ENCODE results near the gene PXT1.
"Not testable (repeated sequence)": the region's sequence is repeated elsewhere in the genome, so short reads cannot be mapped to it uniquely, and the experiment has no call there.

Gene PXT1

DNA sequence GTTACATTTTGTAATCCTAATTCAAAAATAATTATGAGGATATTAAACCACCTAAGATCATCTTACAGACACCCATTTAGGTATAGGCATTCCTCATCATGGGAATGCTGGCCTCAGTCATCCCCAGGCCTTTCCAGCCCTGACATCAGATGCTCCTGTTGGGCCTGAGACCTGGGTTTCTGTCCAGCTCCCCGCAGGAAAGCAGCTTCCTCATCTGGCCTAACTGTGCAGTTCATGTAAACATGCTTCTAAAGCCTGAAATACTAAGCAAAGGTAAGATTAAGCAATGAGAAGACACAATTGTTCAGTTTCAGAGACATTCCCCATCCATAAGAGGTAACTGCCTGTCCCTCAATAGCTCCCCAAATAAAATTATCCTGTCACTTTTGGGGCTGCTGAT, 74.2 kb downstream of the PXT1 start:
- DNase-seq, result no peak

DNA sequence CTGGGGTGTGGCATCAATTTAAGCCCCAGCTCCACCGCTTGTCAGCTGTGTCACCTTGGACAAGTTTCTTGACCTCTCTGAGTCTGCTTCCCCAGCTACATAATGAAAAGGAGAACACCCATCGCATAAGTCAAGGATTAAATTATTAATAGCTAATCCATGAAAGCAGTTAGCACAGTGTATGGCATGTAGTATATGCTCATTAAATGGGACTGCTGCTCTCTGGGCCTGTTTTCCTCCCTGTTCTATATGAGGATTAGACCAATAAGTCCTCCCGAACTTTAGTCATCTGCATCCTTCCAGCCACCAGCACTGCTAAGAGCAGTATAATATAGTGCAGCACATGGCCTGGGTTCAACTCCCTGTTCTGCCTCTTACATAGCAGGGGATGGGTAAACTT, 74.9 kb downstream of the PXT1 start:
- no peak for DNase-seq

DNA sequence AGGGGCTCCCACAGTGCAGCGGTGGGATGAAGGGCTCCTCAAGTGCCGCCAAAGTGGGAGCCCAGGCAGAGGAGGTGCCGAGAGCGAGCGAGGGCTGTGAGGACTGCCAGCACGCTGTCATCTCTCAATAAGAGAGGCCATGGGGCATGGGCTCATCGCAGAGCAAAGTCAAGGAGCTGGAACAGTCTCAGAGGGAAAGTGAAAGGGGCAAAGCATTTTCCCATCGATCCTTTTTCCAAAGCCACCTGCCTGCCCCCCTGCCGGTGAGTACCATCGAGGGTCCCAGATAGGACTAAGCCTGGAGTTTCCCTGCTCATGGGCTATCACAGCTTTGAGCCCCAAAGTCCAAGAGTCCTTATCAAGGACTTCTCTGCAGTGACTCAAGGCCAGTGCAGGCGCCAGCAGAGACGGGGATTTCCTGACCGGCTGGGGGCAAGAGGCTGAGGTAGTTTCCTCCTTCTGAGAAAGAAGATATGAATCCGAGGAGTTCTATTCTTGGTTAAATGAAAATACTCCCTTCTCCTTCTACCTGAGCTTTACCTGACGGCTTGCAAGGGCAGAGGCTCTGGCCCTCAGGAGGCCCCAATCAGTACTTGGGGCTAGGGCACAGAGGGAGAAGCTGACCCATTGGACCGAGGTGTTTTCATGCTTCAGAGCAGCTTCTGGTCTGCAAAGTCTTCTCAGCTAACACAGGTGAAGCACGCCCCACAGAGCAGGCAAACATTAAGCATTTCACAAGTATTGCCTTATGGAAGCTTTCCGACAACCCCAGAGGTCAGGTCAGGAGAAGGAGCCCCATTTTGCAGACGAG, 77.8 kb downstream of the PXT1 start:
- no peak for DNase-seq

DNA sequence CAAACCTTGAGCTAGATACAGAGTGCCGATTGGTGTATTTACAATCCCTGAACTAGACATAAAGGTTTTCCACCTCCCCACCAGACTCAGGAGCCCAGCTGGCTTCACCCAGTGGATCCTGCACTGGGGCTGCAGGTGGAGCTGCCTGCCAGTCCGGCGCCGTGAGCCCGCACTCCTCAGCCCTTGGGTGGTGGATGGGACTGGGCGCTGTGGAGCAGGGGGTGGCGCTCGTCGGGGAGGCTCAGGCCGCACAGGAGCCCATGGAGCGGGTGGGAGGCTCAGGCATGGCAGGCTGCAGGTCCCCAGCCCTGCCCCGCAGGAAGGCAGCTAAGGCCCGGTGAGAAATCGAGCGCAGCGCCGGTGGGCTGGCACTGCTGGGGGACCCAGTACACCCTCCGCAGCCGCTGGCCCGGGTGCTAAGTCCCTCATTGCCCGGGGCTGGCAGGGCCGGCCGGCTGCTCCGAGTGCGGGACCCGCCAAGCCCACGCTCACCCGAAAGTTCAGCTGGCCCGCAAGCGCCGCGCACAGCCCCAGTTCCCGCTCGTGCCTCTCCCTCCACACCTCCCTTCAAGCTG, 78.5 kb downstream of the PXT1 start:
- DNase-seq, result not testable (repeated sequence)

DNA sequence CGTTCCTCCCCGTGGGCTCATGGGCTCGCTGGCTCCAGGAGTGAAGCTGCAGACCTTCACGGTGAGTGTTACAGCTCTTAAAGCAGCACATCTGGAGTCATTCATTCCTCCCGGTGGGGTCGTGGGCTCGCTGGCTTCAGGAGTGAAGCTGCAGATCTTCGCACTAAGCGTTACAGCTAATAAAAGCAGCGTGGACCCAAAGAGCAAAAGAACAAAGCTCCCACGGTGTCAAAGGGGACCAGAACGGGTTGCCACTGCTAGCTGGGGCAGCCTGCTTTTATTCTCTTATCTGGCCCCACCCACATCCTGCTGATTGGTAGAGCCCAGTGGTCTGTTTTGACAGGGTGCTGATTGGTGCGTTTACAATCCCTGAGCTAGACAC, 79.3 kb downstream of the PXT1 start:
- DNase-seq, result not testable (repeated sequence)

DNA sequence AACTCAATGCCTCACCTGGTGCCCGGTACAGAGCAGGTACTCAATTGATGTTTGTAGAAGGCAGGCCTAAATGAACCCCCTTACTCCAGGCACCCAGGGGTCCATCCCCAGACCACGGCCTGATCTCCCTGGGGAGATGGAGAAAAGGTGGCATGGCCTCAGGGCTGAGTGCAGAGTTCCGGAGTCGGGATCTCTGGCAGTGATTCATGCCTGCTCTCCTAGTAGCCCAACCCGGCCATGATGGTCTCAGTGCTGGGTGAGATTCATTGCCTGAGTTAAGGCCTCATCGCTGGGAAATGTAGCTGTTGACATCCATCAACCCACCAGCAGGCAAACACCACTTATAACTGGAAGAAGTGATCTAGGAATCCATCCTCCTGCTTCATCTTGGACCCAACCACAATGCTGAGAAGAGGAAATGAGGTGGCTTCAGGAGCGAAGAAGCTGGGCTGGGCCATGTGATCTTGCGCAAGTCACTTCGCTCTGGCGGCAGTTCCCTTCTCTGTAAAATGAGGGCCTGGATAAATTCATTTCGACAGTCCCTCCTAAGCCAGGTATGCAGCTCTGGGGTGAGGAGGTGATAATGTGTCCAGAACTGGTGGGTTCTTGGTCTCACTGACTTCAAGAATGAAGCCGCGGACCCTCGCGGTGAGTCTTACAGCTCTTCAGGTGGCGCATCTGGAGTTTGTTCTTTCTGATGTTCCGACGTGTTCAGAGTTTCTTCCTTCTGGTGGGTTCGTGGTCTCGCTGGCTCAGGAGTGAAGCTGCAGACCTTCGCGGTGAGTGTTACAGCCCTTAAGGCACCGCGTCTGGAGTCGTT, 79.9 kb downstream of the PXT1 start:
- no peak for DNase-seq

DNA sequence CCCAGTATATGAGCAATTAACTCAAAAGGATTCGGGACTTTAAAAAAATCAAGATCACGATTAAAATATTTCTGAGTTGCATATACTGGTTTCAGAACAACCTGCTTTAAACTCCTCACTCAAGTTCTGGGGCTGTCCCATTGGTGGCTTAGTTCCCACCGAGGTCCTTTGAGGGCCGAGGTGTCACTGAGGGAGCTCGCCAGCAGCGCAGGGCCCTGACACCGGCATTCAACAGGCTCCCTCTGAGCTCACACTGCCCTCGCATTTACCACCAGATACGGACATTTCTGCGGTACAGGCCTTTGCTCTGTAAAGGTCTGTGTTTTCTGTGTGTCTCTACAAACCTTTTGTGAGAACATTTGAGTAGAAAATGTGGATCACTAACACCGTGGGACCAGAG, 81.6 kb downstream of the PXT1 start:
- no peak for DNase-seq

DNA sequence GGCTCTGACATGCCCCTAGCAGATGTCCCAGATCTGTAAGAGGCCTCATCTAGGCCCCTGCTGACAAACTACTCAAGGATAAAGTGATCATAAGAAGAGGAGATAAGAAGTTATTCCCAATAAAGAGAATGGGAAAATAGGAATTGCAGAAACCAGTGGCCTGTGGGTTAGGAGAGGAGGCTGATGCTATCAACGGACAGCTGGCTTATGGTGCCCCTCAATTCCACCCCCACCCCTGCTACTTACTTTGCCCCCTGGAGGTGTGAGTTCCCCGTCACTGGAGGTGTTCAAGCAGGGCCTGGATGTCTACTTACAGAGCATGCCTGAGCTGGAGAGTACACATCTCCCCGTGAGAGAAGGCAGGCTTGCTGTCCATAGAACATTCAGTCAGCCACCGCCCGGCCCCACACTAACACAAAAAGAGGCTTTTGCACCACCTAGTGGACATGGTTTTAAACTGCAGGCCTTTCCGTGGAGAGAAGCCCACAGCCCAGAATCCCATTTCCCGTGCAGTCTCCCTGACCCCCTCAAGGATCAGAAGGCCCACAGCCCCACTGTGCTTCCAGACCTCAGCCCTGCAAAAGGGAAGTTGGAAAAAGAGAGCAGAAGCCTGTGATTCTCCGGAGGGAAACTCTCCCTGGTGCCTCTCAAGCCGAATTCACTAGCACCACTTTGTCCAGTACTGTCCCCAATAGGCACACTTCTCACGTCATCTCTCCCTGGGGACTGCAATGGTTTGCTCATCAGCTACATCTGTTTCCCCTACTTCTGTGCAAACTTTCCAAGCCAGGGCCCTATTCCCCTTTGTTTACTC, 82.2 kb downstream of the PXT1 start:
- peak; percentile 86 for DNase-seq

DNA sequence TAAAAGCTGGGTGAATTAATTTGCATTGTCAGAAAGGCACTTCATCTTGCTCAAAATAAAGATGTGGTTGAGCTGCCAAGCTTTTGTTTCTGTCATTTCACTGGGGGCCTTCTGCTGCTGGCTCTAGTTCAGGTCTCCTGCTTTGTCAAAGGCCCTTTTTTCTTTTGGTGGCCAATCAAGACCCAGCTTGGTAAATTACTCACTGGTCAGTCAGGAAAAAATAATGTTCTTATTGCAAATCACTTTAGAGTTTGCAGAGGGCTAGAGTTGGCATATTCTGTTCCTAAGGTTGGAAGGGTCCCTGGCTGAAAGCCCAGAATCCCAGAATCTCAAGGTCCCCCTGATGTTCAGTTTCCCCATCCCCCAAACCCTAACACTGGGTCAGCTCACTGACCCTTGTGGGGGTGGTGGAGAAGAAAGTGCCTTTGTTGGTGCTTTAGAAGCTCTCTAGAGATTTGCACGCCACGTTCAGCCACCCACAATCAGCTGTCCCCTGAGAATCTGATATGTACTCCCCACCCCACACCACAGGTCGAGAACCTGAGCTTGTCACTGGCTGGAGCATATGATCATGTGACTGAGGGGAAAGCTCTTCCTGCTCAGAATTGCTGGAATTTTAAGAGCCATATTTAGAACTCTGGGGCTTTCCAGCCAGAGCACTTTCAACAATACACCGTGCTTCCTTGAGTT, 84.3 kb downstream of the PXT1 start:
- DNase-seq, result no peak

DNA sequence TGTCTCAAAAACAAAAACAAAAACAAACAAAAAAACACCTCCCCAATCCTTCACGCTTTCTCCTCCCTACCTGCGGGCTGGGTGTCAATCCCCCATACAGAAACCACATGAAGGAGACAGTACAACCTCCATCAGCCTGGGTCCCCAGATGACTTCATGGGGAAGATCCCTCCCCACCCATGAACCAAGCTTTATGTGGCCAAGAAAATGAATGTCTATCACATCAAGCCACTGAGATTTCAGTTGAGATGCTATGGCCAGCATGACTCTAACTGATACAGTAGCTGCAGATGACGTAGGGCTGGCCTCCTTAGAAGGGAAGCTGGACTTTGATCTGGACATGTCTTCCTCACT, 84.8 kb downstream of the PXT1 start:
- no peak for DNase-seq

DNA sequence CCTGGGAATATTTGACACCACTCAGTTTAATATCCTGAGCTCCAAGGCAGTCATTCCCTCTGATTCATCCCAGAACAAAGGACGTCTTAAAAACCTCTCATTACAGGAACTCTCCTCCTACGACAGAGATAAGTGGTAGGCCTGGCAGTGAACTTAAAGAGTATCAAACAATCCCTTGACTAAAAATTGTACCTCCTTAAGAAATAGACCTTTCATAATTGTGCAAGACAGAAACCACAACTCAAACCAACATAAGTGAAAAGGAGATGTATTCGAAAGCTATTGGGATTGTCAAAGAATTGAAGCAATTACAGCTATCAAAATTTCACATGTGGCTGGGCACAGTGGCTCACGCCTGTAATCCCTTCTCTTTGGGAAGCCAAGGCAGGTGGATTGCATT, 86.8 kb downstream of the PXT1 start:
- no peak for DNase-seq

DNA sequence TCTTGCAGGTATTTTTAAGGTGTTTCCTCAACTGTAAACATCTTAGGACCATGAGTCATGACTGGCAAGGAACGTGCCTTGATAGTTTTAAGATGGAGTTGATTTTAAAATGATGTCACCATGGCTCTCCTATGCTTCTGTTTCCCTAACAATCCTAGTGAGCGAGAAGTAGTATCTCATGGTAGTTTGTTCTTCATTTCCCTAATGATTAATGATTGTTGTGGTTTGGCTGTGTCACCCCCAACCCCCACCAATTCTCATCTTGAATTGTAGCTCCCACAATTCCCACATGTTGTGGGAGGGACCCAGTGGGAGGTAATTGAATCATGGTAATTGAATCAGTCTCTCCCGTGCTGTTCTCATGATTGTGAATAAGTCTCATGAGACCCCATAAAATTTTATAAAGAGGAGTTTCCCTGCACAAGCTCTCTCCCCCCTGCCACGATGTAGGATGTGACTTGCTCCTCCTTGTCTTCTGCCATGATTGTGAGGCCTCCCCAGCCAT, 89.2 kb downstream of the PXT1 start:
- no peak for DNase-seq

DNA sequence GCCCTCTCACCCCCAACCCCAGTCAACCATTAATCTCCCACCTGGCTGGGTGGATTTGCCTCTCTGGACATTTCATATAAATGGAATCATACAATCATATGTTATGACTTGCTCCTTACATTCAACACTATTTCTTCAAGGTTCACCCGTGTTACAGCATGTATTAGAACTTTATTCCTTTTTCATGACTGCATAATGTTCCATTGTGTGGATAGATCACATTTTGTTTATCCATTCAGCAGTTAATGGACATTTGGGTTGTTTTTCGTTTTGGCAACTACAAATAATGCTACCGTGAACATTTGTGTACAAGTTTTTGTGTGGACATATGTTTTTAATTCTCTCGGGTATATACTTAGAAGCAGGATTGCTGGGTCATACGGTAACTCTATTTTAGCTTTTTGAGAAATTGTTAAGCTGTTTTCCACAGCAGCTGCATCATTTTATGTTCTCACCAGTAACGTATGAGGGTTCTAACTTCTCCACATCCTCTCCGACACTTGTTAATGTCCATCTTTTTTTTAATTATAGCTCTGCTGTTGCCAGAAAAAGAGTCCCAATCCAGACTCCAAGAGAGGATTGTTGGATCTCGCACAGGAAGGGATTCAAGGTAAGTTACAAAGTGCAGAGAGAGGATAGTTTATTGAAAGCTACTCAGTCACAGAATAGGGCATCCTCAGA, 90.0 kb downstream of the PXT1 start:
- DNase-seq, result no peak

DNA sequence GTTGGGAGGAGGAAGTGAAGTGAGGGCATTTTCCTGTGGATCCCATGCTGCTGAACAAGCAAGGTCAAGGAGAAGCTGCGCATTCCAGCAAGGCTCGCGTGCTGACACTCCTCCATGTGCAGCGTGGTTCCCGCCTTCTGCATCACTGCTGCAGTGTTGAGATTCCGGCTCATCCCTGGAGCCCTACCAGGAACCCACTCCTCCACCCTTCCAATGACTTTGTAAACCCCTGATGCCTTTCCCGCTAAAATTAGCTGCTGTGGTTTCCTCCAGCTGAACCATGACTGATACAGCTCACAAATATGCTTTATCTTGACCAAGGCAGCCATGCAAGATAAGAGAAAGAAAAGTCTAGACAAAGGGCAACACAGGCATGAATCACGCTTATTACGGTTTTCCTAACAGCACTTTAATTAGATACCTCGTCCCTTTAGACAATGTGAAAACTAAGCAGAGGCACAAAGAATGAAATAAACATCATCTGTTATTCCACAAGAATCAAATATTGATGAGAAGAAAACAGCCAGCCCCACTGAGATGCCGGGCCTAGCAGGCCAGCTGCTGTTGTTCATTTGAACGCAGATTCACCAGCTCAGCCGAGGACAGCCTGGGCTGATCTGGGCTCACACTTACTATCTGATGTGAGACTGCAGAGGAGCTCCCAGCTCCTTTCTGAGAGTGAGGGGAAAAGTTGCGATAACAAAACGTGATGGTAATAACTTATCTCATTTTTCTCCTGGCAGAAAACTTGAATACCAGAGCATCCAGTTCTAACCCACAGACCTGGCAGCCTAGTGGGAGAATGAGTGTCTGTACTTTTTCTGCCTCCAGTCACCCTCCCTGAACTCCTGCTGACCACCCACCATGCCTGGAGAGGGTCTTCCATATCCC, 91.7 kb downstream of the PXT1 start:
- no peak for DNase-seq

DNA sequence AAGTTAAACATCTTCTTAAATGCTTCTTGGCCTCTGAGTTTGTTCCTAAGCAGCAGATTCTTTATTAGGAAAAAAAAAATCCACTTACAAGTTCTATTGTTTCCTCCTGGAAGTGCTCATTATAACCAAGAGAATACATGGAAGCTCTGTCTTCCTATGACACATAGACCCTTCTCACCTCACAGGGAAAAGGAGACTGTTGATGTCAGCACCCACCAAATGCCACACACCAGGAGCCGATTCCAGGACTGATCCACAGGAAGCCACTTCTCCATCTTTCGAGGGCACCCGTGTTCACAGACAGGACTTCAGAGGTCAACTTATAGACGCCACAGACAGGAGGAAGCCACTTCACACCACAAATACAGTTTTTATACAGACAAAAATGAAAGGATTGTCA, 92.6 kb downstream of the PXT1 start:
- DNase-seq, result no peak

DNA sequence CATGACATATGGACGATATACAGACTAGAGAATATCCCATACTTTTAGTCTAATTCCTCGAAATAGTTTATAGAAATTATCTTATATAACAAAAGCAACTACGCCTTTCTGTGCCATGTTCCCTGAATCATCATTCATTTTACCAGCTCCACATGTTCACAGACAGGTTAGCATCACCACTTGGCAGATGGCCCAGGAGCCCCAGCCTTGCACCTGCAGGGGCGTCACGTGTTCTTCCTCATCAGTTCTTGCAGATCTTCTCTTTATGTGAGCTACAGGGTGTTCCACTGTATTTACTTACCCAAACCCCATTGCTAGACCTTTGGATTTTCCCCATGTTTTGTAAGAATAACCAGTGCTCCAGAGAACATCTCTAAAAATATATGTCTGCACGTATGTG, 93.4 kb downstream of the PXT1 start:
- DNase-seq, result peak; percentile 86

DNA sequence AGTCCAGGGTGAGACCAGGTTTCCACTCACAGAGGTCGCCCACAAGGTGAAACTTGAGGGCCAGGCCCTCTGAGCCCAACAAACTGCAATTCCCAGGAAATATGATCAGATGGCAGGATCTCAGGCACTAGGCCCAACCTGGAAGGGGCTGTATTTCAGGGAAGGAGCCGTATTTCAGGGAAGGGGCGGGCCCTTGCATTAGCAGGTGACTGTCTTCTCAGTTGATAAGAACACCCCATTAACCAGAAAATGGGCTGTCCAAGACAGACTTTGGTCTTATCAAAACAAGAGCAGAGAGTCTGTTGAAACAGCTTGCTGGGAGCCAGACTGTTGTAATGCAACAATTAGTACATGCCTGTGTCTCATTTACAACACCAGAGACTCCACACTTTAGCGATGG, 95.0 kb downstream of the PXT1 start:
- no peak for DNase-seq

DNA sequence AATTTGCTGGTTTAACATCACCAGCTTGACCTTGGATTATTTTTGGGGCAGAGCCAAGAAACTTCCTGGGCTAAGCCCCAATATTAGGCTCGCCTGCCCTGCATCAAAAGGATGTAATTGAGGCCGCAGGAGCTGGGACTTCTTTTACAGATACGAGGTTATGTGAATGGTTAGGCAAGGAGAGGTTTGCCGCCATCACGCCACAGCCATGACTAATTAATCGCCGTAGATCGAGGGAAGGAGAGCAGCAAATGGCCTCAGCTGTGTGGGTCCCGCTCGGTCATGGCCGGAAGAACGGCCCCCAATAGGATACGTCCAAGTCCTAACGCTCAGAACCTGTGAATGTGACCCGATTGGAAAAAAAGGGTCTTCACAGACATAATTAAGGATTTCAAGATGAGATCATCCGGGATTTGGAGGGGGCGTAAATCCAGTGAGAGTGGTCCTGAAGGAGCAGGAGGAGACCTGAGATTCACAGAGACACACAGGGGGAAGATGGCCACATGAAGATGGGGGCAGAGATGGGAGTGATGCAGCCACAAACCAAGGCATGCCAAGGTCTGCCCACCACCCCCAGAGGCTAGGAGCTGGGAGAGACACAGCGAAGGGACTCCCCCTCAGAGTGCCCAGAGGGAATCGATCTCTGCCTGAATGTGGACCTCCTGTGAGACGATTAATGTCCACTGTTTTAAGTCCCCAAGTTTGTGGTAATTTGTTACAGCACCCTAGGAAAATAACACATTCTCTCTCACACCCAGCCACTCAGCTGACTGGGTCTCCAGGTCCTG, 96.0 kb downstream of the PXT1 start:
- DNase-seq, result no peak

DNA sequence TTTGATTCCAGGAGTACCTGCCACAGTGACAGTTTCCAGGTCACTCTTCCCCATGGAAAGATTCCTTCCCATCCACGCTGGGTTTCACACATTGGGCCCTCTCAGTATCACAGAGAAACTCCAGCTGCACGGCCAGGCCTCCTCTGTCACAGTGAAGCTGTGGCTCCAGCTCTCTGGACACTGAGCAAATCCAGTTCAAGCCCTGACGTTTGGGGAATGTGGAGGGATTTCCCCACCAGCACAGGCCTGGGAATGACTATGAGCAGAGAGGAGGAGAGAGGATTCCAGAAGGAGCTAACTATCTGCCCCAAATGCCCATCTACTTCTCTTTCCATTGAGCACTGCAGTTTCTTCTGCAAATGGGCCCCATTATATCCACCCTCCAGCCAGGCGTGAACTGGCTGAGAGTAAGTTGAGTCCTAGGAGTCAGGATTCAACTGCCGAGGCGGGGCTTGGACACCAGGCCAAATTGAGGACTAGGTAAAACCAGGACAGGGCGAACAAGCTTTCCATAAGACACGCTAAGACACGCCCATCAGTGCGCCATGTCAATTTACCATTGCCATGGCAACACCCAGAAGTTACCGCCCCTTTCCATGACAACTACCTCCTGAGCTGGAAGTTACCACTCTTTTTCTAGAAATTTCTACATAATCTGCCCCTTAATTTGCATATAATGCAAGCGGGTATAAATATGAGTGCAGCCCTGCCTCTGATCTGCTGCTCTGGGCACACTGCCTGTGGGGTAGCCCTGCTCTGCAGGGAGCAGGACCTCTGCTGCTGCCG, 96.8 kb downstream of the PXT1 start:
- no peak for DNase-seq
